Stimulated activated CD8-positive, alpha-beta memory T cell treated with anti-CD3 and anti-CD28 coated beads, Interleukin-7, amount 100 ng/mL, for 4 hours (primary cell): ENCODE measurements around the gene ST6GALNAC3.

ENCODE experiments used
- DNase-seq, 2 donors: peaks; one replicate each; pipeline ENCODE4 v3.0.0-alpha.2; 2020; ENCODE audit warnings: low read depth in 2 of 2

ST6GALNAC3 gene

GRCh38 chr1:76288758-76289483, 214.4 kb downstream of the ST6GALNAC3 start:
- no peak for DNase-seq

- no peak for DNase-seq
These were observed 215.1 kb downstream of the ST6GALNAC3 start for GRCh38 chr1:76289692-76290091.

- DNase-seq: no peak
These were observed 215.7 kb downstream of the ST6GALNAC3 start for GRCh38 chr1:76290271-76290670.

- DNase-seq: no peak
These were observed 216.6 kb downstream of the ST6GALNAC3 start for GRCh38 chr1:76291191-76291590.

- DNase-seq: no peak
These were observed 217.2 kb downstream of the ST6GALNAC3 start for GRCh38 chr1:76291737-76292136.

DNA sequence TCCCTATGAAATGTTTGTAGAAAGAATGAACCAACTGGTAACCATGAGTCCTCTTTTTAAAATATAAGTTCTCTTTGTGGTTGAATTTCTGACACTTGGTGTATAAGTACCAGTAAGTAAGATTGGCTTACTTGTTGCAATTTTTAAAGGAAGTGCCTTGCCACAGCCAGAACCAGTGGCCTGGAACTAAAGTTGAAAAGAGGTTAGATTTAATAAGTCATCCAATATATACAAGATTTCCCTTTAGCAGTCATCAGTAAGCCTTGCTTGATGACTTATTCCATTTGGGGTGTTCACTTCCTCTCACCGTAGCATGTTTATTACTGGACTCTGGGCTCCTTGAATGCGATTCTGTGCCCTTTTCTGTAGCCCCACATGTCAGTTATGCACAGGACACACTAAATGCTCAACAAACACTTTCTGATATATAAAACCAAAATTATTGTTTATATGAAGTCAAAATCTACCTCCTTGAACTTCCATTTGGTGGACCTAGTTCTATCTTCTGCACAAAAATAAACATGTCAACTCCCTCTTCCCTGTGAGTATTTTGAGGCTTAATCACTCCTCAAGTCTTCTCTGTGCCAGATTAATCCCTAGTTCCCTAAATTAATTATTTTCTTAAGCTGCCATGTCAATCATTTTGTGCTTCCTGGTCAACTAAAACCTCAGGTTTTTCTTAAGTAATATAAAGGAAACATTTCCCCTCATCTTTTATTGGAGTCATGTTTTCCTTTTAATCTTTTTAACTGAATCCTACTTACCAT, 218.1 kb downstream of the ST6GALNAC3 start:
- no peak for DNase-seq

DNA sequence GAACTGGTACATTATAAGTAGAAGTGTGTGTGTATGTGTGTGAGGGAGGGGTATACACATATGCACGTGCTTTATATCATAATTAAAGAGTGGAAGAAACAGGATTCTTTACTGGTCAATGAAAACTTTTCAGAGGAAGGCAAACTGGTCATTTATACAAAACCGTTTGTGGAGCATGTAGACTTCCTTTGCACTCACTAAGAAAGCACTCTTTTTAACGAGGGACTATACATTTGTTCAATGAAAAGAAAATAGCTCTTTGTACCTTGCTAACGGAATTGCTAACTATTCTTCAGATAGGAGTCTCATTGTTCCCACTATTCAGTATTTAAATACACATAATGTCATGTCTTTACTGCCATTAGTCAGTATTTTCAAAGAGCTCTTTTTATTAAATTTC, 219.3 kb downstream of the ST6GALNAC3 start:
- DNase-seq: no peak

- DNase-seq: no peak
These were observed 220.1 kb downstream of the ST6GALNAC3 start for GRCh38 chr1:76294482-76295194.

DNA sequence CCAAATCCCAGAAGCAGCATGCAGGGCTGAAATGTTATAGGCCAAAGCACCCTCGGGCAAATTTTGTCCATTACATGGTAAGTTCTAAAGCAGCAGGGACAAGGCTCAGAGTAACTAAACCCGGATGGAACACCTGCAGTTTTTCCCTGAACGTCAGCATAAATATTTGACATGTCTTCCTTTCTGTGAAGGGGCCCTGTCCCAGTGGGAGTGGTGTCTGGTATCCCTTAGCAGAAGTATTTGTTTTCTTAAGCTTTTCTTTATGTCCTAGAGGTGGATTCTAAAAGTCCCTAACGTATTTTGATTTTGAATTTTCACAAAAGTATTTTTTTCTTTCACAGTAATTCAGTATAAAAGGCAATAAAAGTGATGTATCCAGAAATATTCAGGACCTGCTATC, 223.9 kb downstream of the ST6GALNAC3 start:
- DNase-seq: no peak

GRCh38 chr1:76299036-76299435, 224.5 kb downstream of the ST6GALNAC3 start:
- no peak for DNase-seq

- no peak for DNase-seq
These were observed 226.0 kb downstream of the ST6GALNAC3 start for GRCh38 chr1:76300556-76300955.

GRCh38 chr1:76302711-76303339, 228.3 kb downstream of the ST6GALNAC3 start:
- no peak for DNase-seq

- DNase-seq: no peak
These were observed 228.8 kb downstream of the ST6GALNAC3 start for GRCh38 chr1:76303340-76303717.

GRCh38 chr1:76313304-76313703, 238.8 kb downstream of the ST6GALNAC3 start:
- no peak for DNase-seq

- no peak for DNase-seq
These were observed 240.2 kb downstream of the ST6GALNAC3 start for GRCh38 chr1:76314730-76315129.

DNA sequence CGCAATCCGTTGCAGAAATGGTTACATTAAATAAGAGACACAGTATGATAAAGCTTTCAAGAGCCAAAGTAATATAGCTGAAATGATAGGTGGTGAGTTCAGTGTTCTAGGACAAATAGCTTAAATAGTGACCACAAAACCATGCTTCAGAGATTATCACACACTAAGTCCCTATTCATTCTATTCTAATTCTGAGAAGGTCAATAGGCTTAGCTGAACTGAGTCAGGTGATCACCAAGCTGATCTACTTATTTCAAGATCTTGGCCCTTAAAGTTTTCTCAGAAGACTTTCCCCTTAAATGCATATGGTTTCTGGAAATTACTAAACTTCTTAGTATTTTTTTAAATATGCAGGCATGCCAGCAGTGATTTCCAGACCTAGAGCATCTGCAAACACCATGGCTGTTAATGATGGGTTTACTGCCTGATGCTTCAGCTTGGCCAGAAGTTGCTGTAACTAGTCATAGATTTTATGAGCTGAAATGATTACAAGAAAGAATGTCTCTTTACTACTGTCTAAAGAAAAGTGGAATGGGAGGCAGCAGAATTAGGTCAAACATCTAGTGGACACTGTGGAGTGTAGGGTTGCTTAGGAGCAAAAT, 242.9 kb downstream of the ST6GALNAC3 start:
- DNase-seq: no peak

- peak; percentile 2 to 11 for DNase-seq
These were observed 256.6 kb downstream of the ST6GALNAC3 start for GRCh38 chr1:76330991-76331603.

DNA sequence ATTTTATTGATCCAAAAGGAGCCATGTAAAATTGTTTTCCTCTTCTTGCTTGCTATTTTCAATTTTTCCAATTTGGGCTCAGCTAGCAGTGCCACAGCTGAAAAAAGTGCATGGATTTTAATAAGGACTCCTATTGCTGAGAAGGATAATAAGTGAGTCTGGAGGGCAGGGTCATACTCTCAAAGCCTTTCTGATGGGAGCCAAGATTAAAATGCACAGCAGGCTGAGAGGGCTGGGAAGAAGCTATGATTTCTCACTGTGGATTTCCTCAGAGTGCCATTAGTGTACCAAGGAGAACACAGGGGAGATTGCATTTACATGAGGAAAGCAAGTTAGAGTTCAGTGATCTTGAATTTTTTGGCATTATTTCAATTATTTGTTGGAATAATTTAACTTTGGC, 261.3 kb downstream of the ST6GALNAC3 start:
- DNase-seq: no peak

GRCh38 chr1:76336931-76337371, 262.4 kb downstream of the ST6GALNAC3 start:
- no peak for DNase-seq

DNA sequence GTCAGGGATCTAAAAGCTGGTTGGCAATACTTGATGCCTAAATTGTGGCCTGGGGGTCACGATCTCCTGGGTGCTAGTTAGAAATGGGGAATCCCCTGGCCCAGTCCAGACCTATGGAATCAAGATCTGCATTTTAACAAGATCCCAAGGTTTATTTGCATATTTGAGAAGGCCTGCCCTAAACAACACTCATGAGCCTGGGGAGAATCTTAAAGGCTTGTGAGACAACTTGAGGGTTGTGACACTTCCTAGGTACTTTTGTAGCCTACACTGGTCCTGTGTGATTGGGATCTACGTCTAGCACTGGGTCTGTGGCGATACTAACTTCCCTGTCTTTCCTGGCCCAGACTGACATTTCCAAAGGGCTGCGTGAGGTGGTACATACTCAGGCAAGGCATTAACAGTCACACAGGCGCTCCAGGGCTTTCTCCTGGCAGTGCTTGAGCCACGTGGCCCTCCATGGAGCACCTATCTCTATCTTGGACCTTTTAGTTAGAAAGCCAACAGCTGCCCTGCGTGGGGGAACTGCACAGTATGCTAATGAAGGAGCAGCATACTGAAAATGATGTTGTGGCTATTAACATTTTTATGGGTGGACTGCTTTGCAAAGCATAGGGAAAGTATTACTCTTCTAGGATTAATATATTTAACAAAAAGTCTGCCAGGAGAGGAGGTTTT, 263.1 kb downstream of the ST6GALNAC3 start:
- DNase-seq: no peak

DNA sequence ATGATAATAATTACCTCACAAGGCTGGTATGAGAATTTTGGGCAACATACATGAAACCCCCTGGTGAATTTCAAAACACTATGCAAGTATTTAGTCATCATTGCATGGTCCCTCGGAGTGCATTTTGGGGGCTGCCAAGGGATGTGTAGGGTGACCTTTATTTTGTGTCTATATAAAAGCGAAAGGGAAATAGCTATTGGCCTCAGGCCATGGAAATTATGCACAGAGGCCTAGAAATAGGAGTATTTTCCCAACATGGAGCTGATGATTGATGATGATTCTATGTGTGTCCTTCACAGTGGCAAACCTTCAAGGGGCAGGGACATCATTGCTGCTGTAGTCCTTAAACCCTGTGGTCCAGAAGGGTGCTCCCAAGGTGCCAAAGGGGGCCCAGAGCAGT, 265.5 kb downstream of the ST6GALNAC3 start:
- DNase-seq: no peak
